Large intestine (tissue), 3 donors: Measurements from ENCODE around the gene FOXK2. TPM values are rescaled to one million over a fixed set of nuclear protein-coding genes. Genes with fewer than 3 reads are reported as not detected.

Source experiments
- DNase-seq, 2 donors: peaks; one replicate each; pipeline versions ENCODE4 v3.0.0 to v3.0.0-alpha.2; 2013
- H3K27ac ChIP-seq: one replicate; pipeline ENCODE4 v1.5.1; 2013; ENCODE audit warnings: low read length
- H3K27me3 ChIP-seq: 2 replicates; pipeline ENCODE4 v1.6.1; 2013; ENCODE audit warnings: low read length; ENCODE audit not compliant: control insufficient read depth, insufficient read depth
- H3K36me3 ChIP-seq: 2 replicates; pipeline ENCODE4 v1.6.1; 2013; ENCODE audit warnings: low read length; ENCODE audit not compliant: control insufficient read depth, insufficient read depth
- H3K4me1 ChIP-seq: one replicate; pipeline ENCODE4 v1.6.1; 2013; ENCODE audit warnings: low read length; ENCODE audit not compliant: control insufficient read depth, insufficient read depth
- H3K4me3 ChIP-seq: one replicate; pipeline ENCODE4 v1.5.1; 2013; ENCODE audit warnings: low read length
- H3K9me3 ChIP-seq: one replicate; pipeline ENCODE4 v1.6.1; 2013; ENCODE audit warnings: mild to moderate bottlenecking, low read depth, low read length, moderate library complexity; ENCODE audit not compliant: control insufficient read depth
- WGBS: methylation state at CpG from one replicate; pipeline ENCODE4 v1.1.5; 2013; ENCODE audit warnings: low lambda C conversion rate; ENCODE audit not compliant: insufficient coverage; 5-methylcytosine and 5-hydroxymethylcytosine counted together
- polyA plus RNA-seq: library from polyadenylated mRNA; unstranded; fragments of 120-200 nt; gene quantifications from one replicate; pipeline ENCODE4 v1.2.1, GENCODE V29; 2013

The FOXK2 gene
- polyA plus RNA-seq, 1 donor: 29.7 TPM

DNA sequence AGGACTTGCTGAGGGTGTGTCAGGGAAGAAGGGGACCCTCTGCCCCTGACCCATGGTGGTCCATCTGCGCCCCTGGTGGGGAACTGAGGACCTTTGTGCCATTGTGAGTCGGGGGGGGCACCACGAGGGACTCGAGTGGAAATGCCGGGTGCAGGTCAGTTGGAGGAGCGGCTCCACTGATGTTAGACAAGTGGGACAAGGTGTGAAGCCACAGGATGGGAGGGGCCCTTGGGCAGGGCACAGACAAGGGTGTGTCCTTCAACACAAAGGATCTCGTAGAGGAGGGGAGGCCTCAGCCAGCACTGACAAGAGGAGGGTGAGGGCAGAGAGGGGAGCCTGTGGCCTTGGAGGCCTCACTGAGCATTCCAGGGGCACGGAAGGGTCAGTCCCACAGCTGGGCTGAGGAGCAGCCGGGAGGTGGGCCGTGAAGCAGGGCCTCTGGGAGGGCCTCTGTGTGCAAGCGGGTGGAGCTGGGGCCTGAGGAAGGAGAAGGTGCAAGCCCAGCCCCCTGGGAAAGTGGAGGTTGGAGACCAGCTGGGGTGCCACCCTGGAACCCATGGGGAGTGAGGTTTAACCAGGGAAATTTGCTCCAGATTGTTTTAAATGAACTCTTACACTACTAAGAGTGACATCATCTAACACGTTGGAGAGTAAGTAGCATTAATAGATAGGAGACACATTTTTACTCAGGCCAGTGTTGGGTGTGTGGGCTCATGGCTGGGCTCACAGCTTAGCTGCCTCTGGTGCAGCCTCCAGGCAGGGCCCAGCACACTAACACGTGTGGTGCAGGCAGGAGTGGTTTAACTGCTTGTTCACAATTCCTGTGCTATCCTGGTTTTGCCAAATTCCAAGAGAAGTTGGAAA, 33.1 kb upstream of the FOXK2 start:
- no CpG with 5 or more reads among the region's 13 CpGs for WGBS
- Histone ChIP-seq H3K9me3 (no peaks in the 10 kb centered on the region), H3K4me3 (no peak overlapping the region), H3K27ac (no peak overlapping the region), H3K4me1 (no peaks in the 10 kb centered on the region), H3K27me3 (no peaks in the 10 kb centered on the region), H3K36me3 (peaks cover 63% of the 10 kb centered on the region)
- no peak for DNase-seq

DNA sequence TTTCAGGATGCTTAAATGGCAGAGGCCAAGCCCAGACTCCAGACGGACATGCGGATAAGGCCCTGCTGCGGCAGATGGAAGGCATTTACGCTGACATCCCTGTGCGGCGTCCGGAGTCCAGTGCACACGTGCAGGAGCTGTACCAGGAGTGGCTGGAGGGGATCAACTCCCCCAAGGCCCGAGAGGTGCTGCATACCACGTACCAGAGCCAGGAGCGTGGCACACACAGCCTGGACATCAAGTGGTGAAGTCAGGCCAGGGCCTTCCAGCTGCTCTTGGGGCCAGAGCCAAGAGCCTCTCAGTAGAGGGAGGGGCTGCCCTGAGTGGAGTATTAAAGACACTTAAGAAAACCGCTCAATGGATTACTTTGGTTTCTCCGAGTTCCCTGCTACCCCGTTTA, 31.6 kb upstream of the FOXK2 start:
- H3K4me1 ChIP-seq: no peaks in the 10 kb centered on the region
- no peak overlapping the region for H3K4me3 ChIP-seq
- DNase-seq: no peak
- peaks cover 50% of the 10 kb centered on the region for H3K36me3 ChIP-seq
- H3K27ac ChIP-seq: no peak overlapping the region
- no peaks in the 10 kb centered on the region for H3K9me3 ChIP-seq
- no peaks in the 10 kb centered on the region for H3K27me3 ChIP-seq
- 73% methylated on average over 2 of the region's 14 CpGs for WGBS

DNA sequence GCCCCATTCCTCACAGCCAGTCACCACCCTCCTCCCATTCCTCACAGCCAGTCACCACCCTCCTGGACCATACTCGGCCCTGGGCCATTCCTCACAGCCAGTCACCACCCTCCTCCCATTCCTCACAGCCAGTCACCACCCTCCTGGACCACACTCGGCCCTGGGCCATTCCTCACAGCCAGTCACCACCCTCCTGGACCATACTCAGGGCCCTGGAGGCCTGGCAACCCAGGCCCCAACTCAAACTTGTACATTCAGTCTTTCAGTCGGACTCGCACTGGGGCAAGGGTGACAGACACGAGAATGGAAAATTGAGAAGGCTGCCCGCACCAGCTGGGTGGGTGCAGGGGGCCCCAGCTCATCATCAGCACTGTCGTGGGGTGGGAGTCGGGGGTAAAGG, 30.4 kb upstream of the FOXK2 start:
- no peak for DNase-seq
- H3K27ac ChIP-seq: no peak overlapping the region
- H3K4me1 ChIP-seq: no peaks in the 10 kb centered on the region
- no peaks in the 10 kb centered on the region for H3K27me3 ChIP-seq
- peaks cover 38% of the 10 kb centered on the region for H3K36me3 ChIP-seq
- H3K9me3 ChIP-seq: no peaks in the 10 kb centered on the region
- no CpG with 5 or more reads among the region's 8 CpGs for WGBS
- no peak overlapping the region for H3K4me3 ChIP-seq

DNA sequence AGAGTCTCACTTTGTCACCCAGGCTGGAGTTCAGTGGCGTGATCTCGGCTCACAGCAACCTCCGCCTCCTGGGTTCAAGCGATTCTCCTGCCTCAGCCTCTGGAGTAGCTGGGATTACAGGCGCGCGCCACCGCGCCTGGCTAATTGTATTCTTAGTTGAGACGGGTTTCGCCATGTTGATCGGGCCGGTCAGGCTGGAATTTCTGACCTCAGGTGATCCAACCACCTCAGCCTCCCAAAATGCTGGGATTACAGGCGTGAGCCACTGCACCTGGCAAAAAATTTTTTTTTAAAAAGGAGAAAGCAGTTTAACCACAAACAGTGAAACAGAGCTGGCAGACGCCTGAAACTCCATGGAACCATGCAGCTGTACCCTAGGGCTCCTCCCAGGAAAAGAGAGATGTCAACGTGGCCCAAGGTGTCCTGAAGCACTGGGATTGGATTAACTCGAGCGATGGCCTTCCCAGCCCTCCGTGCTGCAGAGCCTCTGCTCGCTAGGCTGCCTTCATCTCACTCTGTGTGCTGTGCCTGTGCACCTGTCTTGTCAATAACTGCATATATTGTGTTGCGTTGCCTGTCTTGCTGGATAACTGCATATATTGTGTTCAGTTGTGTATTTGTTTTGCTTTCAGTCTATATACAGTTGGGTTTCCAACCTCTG, 29.6 kb upstream of the FOXK2 start:
- no peak for DNase-seq
- Histone ChIP-seq H3K27ac (no peak overlapping the region), H3K4me1 (no peaks in the 10 kb centered on the region), H3K9me3 (no peaks in the 10 kb centered on the region), H3K36me3 (peaks cover 29% of the 10 kb centered on the region), H3K27me3 (no peaks in the 10 kb centered on the region), H3K4me3 (no peak overlapping the region)
- WGBS: no CpG with 5 or more reads among the region's 21 CpGs

DNA sequence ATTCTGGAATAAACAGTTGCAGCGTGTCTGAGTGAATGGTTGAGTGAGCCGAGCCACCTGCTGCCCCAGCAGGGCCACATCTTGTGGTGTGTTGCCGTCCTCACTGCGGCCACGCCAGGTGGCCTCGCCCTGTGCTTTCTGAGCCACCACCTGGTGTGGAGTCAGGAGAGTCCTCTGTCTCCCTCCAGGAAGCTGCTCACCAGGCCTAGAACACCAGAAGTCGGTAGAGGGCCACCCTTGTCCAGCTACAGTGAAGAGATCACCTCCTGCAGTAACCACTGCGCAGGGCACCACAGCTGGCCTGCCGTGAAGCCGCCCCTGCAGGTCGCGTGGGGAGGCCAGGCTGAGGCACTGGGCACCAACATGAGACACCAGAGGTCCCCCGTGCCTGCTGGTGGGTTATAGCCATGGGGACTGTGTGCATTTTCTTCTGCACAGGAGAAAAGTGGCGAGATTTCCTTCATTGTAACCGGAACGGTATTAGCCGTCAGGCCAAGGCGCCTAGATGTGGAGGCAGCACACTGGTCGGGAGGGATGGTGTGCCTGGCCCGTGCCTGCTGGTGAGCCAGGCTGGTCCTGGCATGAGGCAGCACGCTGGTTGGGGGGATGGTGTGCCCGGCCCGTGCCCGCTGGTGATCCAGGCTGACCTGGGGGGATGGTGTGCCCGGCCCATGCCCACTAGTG, 28.9 kb upstream of the FOXK2 start:
- H3K27ac ChIP-seq: no peak overlapping the region
- no peak for DNase-seq
- H3K4me1 ChIP-seq: no peaks in the 10 kb centered on the region
- no peaks in the 10 kb centered on the region for H3K9me3 ChIP-seq
- no peak overlapping the region for H3K4me3 ChIP-seq
- no CpG with 5 or more reads among the region's 25 CpGs for WGBS
- no peaks in the 10 kb centered on the region for H3K27me3 ChIP-seq
- peaks cover 25% of the 10 kb centered on the region for H3K36me3 ChIP-seq

DNA sequence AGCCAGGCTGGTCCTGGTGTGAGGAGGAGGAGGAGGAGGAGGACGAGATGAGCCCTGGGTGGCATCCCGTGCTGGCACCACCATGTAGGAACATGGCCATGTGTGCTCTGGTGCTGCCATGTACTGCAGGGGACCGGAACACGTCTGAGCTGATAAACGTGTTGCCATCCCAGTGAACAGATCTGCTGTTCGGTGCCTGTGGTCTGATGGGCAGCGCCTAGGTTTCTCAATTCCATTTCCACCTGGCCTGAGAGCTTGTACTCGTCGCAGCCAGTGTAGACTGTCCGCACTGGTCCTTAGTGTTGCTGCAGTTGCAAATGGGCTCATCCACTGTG, 28.4 kb upstream of the FOXK2 start:
- Histone ChIP-seq H3K27ac (no peak overlapping the region), H3K36me3 (peaks cover 20% of the 10 kb centered on the region), H3K9me3 (no peaks in the 10 kb centered on the region), H3K4me3 (no peak overlapping the region), H3K4me1 (no peaks in the 10 kb centered on the region), H3K27me3 (no peaks in the 10 kb centered on the region)
- no CpG with 5 or more reads among the region's 10 CpGs for WGBS
- no peak for DNase-seq

DNA sequence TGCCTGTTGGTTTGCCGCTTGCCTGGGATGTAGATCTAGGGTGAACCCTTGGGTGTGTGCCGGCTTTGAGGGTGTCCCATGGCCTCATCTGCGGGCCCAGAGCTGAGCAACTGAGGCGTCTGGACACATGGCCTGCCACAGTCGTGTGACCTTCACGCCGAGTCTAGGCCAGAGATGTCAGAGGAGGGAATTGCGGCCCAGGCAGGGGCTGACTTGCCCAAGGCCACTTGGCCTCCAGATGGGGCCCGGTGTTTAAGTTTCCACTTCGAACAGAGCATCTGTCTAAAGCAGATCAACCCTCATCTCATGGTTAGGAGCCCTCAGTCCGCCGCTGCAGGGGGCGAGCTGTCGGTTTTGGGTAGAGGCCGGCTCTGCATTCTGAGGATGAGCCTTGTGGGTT, 28.0 kb upstream of the FOXK2 start:
- WGBS: no CpG with 5 or more reads among the region's 15 CpGs
- Histone ChIP-seq H3K9me3 (no peaks in the 10 kb centered on the region), H3K27ac (no peak overlapping the region), H3K4me3 (no peak overlapping the region), H3K4me1 (peaks cover 2% of the 10 kb centered on the region), H3K36me3 (peaks cover 16% of the 10 kb centered on the region), H3K27me3 (no peaks in the 10 kb centered on the region)
- DNase-seq: no peak

DNA sequence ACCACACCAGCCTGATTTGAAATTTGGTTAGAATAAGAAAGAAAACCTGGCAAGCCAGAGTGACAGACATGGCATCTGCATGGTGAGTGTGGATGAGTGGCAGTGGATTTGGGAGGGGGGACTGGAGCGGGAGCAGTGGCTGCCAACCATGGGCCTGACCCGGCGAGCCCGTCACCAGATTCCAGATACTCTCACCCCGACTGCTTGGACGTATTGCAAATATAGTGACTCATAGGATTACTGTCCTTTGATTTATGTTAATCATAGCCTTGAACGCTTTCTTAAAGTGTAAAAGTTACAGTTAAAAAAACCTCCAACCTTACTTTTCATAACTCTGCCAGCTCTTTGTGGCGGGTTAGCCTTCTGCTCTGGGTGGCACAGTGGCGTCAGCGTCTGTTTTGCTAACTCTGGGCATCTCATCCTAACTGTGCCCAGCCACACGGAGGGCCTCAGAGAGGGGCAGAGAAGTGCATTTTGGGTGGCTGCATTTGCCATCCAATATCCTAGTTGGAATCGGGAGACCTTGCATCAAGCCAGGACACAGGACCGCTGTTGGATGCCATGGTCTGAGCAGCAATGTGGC, 26.8 kb upstream of the FOXK2 start:
- Histone ChIP-seq H3K4me3 (no peak overlapping the region), H3K36me3 (peaks cover 12% of the 10 kb centered on the region), H3K27me3 (no peaks in the 10 kb centered on the region), H3K27ac (no peak overlapping the region), H3K9me3 (no peaks in the 10 kb centered on the region), H3K4me1 (peaks cover 5% of the 10 kb centered on the region)
- WGBS: 80% methylated on average over 1 of the region's 13 CpGs
- DNase-seq: no peak

DNA sequence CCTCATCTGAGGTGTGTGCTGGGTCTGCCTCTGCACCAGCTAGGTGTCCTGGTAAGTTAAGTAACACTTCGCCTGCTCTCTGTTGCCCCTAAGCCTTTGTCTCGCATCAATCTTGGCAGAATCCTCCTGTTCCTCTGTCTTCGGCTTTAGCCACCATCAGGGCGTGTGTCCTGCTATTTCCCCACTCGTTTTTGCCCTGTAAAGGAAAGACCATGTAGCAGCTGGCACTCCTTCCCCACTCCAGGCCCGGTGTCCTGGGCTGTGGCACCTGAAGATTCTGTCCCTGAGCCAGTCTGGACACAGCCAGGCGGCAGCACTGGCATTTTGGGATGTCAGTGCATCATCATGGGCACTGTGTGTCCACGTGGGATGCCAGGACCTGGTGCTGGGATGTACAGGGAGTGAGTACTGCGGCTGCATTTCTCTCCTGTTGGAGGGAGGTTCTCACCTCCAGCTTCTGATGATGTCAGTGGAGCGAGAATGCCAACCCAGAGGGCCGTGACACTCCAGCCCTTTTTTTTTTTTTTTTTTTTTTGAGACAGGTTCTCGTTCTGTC, 26.2 kb upstream of the FOXK2 start:
- Histone ChIP-seq H3K27me3 (no peaks in the 10 kb centered on the region), H3K4me1 (peaks cover 5% of the 10 kb centered on the region), H3K27ac (no peak overlapping the region), H3K36me3 (peaks cover 7% of the 10 kb centered on the region), H3K9me3 (no peaks in the 10 kb centered on the region), H3K4me3 (no peak overlapping the region)
- WGBS: no CpG with 5 or more reads among the region's 12 CpGs
- DNase-seq: no peak
